HG03558 (cell line): ENCODE measurements around the gene C4orf50.
"Not testable (repeated sequence)": the region's sequence is repeated elsewhere in the genome, so short reads cannot be mapped to it uniquely, and the experiment has no call there.

ENCODE experiments used
- ATAC-seq: cut with Tn5 transposase; IDR thresholded peaks from one replicate; pipeline ENCODE4 v1.9.1; 2021; ENCODE audit warnings: moderate number of reproducible peaks; ENCODE audit not compliant: unreplicated experiment; ENCODE audit errors: extremely low read depth

The C4orf50 gene

DNA sequence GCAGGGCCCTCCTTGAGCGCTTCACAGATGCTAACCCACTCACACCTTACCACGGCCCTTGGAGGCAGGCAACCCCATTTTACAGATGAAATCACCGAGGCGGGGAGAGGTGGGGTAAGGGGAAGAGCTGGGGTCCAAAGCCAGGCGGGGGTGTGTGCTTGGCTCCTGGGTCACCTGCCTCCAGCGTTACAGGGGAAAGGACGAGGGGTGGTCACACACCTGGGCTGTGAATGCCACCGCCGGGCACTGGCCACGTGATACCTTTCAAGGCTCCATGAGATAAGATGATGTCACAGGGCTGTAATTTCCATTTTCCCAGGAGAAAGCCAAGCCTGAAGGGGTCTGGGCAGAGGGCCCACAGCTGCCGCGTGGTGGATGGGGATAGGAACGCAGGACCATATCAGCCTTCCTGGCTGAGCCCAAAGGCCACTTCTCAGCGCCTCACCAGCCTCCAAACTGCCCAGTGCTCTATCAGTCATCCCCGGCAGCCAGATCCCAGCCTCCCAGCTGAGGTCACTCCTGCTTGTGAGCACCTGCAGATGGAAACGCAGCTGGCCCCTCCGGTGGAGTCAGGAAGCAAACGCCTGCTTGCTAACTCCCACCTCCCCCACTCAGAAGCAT, 62.9 kb downstream of the C4orf50 start:
- no peak for ATAC-seq

DNA sequence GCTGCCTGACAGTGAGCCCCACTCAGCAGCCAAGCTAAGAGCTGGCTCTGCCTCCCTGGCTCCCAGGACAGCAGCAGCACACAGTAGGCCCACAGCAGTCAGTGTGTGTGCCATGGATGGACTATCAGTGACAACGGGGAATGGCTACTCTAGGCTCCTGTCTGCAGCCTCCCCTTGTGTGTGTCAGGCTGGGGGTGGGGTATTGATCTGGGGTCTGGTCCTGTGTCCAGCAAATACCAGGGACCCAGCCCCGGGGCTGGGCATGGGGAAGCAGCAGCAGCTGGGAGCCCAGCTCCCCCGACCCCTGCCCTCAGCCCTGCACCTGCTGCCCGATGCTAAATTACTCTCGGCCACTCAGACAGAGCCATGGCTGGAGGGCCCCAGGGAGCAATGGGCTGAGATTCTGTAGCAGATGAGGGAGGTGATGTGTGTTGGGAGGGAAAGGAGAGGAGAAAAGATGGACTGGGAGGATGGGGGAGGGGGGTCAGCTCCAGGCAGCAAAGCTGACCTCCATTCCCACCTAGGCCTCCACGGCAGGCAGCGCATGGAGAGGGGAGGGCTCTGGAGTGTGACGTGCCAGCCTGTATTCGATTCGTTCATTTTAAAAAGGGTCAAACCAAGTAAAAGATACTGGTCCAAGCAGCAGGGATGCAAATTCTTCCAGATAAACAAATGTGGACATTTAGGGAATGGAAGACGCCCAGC, 64.0 kb downstream of the C4orf50 start:
- no peak for ATAC-seq

DNA sequence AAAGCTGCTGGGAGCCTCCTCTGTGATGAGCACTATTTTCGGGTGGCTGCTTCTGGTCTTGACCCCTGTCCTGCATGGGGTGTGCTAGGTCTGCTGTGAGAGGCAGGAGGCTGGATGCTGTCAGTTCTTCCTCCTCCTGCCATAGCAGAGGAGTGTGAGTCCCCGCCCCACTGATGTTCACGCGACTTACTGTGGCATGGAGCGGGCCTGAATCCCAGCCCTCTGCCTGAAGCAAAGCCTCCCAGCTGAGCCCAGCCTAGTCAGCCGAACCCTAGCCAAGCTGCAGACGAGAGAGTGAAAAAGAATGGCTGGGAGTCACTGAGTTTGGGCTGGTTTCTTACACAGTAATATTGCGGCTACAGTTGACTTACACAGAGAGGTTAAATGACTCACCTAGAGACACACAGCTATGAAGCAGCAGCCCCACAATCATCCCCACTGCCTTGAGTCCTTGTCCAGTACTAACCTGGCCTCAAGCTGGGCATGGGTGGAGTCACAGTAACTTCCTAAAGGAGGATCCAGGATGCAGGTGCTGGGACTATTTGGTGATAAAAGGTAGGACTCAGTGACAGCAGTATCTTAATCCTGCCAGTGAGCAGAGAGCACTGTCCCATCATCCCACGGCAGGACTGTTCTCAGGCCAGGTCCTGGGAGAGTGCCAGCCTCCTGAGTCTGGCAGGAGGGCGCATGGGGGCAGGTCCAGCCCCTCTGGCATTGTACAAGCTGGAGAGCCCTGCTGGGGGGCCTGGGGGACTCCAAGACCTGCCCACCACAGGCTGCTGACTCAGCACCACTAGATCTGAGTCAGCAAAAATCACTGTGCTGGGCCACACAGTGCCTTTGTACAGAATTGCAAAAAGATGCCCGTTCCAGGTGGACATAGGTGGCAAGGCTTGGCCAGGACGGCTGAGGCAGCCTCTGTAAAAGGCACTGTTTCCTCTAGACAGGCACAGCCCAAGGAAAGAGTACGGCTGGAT, 65.0 kb downstream of the C4orf50 start:
- ATAC-seq, result no peak

DNA sequence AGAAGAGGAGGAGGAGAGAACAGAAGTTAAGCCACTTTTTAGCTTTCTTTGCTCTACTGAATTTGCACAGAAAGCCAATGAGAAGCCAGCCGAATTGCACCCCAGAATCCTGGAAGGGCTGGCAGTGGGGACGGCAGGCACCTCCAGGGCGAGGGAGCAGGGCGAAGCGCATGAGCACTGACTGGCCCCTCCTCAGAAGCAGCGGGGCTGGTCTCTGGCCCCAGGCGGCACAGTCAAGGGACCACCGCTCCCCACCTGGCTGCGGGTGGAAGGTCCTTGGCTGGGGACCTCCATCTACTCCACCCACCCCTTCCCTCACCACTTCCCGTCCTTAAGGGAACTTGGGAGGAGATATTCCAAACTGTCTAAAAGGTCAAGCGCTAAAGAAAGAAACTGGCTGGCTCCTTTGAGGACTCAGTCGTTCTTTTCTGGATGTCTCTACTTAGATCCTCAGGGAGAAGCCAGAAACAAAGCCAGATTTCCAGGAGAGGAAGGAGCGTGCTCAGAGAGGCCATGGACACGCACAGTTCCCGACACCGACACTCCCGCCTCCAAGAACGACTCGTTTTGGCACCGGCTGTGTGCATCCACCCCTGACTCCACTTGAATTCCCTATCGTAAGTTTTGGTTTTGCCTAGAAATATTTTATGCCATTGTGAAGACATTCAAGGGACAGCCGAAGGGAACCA, 65.8 kb downstream of the C4orf50 start:
- ATAC-seq, result no peak

DNA sequence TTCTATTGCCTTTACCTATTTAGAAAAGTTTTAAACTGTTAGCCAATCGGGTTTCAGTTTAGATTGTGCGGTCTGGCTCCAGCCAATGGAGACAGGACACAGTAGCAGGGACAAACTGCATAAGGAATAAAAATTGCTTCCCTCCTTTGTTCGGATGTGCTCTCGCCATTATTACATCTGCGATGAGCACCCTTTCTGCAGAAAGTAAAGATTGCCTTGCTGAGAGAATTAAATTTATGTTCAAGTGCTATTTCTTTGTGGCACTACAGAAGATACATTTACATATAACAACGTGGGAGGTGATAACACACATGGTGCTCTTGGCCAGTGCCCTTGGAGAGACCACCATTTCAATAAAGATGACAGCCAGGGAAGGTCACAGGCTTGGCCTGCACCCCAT, 71.6 kb downstream of the C4orf50 start:
- ATAC-seq, result not testable (repeated sequence)

DNA sequence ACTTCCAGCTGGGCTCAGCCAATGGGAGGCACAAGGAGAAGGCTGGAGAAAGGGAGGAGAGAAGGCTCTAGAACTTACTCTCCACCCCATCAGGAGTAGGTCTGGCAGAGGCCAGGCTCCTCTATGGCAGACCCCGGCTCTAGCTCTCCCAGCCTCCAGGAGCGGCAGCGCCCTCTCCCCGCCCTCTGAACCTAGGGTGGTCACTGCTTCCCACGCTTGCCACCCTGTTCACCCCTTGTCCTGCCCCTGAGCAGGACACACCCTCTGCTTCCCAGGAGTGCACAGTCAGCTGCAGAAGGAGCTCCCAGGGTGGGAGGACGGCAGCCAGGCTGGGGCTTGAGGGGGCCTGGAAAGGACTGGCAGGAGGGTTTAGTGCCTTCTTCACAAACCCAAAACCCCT, 72.3 kb downstream of the C4orf50 start:
- no peak for ATAC-seq

DNA sequence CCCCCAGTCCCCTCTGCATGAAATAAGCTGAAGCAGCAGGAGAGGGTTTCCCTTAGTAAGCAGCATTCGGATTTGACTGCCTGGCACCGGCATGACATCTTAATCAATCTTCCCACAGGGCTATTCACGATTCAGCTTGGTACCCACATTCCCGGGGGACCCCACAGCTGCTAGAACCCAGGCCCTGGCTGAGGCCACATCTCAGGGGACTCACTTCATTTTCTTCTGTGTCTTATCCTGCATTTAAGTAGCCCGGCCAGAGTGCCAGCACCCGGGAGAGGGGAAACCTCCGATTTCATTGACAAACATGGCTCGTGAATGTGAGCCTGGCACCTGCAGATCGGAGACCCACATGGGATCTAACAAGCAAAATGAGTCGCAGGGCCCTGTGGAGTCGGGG, 73.1 kb downstream of the C4orf50 start:
- no peak for ATAC-seq

DNA sequence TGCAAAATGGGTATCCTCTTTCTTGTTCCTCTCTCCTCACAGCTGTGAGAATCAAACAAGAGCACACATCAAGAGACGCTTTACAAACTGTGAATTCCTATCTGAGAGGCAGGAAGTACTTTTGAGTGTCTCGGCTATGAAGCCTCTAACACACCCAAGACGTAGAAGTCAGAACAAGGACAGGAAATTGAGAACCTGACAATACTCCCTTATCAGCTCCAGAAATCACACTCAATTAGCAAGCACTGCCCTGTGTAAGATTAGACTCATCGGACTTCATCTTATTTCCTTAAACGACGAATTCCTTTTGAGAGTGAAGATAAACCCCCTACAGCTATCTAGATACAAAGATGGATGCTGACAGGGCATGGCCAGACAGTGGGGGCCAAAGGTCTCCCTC, 74.7 kb downstream of the C4orf50 start:
- ATAC-seq, result no peak

DNA sequence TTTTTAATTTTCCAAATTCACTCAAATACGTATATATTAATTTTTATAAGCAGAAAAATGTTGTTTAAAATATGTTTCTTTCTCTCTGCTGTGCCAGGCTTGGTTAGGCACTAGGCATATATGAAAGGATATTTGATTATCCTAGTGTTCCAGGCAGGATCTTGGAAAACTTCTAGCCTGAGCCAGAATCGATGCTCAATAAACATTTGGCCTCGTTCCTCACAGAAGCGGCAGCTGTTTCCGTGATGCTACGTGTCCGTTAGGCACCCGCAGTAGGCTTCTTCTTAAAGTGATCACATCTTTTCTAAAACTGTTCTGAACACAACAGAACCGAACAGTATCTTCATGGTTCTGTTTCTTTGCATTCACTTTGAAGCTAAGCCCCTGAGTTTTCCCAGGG, 75.3 kb downstream of the C4orf50 start:
- ATAC-seq, result no peak

DNA sequence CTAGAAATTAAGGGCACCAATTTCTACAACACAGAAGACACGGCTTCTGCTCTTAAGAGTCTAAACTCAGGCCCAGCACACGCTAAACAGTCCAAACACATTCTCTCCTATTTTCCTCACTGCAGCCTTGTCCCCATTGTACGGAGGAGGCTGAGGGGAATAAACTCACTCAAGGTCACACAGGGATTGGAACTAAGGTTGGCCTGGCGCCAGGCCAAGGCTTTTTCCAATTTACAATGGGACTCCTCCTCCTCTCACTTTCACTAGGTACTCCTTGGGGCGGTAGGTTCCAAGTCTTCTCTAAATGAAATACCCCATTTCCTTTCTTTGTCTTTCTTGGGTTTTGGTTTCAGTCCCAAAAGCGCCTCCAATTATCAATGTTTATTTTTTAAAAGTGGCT, 76.6 kb downstream of the C4orf50 start:
- ATAC-seq, result no peak

DNA sequence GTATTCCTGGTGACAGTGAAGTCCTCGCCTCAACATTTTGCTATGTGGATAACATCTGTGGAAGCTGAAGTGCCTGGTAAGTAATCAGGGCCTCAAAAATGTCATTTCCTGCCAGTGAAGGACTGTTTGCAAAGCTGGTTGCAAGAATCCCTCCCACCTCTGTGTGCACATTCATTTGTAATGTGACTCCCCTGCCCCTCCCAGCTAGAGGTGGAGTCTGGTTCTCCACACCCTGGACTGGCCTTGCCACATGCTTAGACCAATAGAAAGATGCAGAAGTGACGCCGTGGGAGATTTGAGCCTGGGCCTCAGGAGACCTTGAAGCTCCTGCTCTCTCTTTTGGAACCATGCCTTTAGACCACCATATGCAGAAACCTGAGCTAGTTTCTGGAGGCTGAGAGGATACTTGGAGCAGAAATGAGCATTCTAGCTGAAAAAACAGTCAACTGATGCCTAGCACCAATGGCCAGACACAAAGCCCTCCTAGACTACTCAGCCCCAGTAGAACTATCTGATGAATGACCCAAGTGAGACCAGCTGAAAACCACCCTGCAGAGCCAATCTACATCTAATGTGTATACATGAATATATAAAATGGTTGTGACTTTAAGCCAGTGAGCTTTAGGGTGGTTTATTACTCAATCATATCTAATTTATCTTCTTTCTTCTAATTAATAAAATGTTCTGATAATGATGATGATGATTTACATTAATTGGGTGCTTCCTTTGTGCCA, 77.6 kb downstream of the C4orf50 start:
- ATAC-seq, result no peak

DNA sequence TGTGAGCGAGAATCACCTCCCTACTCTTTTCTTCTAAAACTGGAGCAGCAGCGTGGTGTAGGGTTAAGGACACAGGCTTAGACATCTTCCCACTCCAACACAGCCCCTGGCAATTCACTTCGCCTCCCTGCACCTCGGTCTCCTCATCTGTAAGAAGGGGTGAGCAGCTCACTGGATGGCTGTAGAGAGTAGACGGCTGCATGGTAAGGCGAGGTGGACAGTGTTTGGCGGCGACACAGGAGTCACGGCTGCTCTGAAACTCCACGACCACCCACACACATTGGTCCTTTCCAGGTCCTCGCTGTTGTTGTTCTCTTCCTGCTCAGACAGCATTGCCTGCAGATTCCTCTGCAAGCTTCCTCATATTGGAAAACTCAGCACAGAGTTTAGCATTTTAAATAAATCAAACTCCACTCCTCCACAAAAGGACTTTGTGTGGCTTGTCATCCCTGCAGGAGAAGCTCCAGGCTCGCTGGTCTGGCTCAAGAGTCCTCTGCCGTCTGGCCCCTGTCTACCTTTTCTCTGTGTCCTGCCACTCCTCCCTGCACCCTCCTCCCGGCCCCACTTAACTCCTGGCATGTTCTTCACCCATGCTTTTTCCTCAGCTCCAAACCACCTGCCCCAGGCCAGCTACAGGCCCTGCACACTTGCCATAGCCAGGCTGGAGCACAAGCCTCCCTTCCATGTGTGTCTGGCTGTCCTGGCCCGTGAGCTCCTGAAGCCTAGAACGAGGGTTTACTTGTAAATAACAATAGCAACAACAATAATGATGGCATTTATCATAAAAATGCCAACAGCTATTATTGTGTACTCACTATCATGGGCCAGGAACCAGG, 84.0 kb downstream of the C4orf50 start:
- no peak for ATAC-seq

DNA sequence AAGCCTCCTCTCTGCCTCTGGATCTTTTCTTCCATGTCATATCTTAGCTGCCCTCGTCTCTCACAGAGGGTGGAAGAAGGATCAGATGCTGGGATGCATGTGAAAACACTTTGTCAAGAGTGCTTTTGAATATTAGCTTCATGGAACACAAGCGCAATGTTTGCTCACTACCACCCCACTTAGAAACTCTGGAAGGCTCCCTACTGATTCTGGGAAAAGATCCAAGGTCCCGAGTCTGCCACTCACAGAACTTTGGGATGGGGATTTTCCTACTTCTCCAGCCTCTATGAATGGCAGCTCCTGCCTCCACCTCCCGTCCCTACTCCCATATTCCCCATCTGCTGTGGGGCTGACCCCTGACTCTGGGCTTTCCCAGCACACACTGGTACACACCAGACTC, 85.1 kb downstream of the C4orf50 start:
- no peak for ATAC-seq

DNA sequence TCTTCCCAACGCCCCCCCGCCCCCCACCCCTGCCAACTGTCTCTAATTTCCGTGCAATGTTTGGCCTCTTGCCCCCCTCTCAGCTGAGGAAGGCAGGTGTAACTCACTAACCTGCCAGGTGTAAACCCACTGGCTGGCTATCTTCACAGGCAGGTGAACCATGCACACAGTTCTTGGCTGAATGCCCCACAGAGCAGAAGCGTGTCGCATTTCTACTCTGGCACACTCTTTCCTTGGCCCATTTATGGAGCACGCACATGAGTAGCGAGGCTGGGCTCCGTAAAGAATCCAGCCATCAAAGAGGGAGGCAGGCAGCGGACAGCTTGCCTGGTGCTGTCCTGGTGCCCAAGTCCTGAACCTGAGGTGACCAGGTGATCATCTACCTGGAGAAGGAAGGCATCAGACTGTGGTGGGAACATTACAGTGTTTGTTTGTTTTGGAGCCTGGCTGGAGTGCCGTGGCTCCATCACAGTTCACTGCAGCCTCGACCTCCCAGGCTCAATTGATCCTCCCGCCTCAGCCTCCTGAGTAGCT, 86.1 kb downstream of the C4orf50 start:
- ATAC-seq, result no peak

DNA sequence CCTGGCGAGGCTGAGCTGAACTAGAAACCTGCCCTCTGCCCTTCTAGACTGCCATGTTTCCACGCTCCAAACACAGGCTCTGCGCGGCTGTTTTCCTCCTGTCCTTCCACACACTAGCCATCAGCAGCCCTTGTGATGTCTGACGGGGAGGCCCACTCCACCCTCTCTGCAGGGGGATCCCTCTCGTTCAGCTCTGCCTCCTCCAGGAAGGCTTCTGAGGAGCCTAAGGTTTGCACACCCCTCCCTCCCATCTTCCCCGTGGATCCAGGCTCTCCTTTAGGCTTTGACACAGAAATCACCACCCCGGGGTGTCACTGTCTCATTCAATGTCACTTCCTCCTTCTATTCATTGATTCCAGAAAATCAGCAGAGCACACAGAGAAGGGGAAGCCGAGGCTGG, 86.7 kb downstream of the C4orf50 start:
- no peak for ATAC-seq

DNA sequence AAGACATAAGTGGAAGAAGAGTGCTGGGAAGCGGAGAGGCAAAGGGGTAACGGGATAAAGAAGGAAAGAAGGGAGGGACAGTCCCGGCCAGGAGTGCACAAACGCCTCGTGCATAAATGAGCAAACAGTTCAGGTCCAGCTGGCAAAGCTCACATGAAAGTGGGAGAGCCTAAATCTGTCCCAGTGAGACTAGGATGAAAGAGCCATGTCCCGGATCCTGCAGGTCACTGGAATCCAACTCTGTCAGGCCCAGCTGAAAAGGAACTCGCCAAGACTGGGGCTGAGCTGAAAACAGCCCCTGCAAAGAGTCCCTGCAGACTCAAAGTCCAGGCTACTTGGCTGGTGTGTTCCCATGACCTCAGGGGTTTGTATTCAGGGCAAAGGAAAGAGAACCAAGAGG, 87.4 kb downstream of the C4orf50 start:
- no peak for ATAC-seq

DNA sequence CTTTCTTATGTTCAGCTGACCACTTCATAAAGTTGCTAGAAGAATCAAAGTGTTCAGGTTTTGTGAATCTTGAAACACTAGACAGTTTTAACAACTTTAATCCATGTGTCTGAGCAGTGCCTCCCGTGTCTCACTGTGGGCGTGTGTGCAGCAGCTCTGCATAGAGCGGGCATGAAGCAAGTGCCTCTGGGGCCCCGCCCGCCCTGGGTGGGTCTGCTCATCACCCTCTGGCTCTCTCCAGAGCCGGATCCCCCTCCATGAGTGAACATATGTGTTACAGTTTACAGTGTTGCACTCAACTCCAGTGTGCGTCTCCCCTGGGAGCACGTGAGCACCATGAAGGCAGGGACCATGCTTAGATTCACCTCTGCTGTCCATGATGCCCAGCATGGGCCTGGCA, 87.8 kb downstream of the C4orf50 start:
- no peak for ATAC-seq

DNA sequence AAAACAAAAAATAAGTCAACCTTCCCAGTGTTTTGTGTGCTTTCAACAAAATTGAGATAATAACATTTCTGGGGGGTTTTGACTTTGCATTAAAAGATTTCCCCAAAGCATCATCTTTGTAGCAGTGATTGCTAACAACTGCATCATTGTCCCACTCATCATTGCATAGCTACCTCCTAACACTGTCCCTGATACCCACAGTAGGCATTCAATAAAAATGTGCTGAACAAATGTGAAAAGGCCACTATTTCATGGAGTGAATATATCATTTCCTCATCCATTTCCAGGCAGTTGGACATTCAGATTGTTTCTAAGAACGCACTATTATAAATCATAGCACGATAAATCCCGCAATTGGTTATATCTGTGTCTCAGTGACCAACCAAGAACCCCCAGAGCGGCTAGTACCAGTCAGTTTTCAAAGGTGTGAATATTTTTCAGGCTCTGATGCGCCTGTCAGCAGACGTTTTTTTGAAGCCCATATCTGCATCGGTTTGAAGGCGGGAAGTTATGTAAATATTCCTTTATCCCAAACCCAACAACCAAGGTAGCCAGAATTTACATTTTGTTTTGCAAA, 89.3 kb downstream of the C4orf50 start:
- no peak for ATAC-seq
